Measurements from ENCODE around the gene EXOC6.

EXOC6 gene

GRCh38 chr10:92848441-92849233, at the start of gene EXOC6:
EXOC6 (plus strand) TSS chr10:92848520; CDS start chr10:92848534, 14 bp downstream.
- DNase-seq (ENCODE audit: low read depth in 2 of 2): peak; percentile 48 to 71

GRCh38 chr10:92799568-92799967, 48.8 kb upstream of the EXOC6 start:
- no peak for DNase-seq (ENCODE audit: low read depth in 2 of 2)

- no peak for DNase-seq (ENCODE audit: low read depth in 2 of 2)
Measured at GRCh38 chr10:92800134-92800733, 48.1 kb upstream of the EXOC6 start.

- no peak for DNase-seq (ENCODE audit: low read depth in 2 of 2)
Measured at GRCh38 chr10:92801978-92802872, 46.1 kb upstream of the EXOC6 start.

- no peak for DNase-seq (ENCODE audit: low read depth in 2 of 2)
Measured at GRCh38 chr10:92809840-92810239, 38.5 kb upstream of the EXOC6 start.

GRCh38 chr10:92810934-92811532, 37.3 kb upstream of the EXOC6 start:
- DNase-seq (ENCODE audit: low read depth in 2 of 2): no peak

- no peak for DNase-seq (ENCODE audit: low read depth in 2 of 2)
Measured at GRCh38 chr10:92811986-92812385, 36.3 kb upstream of the EXOC6 start.

- DNase-seq (ENCODE audit: low read depth in 2 of 2): no peak
Measured at GRCh38 chr10:92813979-92814378, 34.3 kb upstream of the EXOC6 start.

- DNase-seq (ENCODE audit: low read depth in 2 of 2): no peak
Measured at GRCh38 chr10:92814790-92815189, 33.5 kb upstream of the EXOC6 start.

- no peak for DNase-seq (ENCODE audit: low read depth in 2 of 2)
Measured at GRCh38 chr10:92816091-92816531, 32.2 kb upstream of the EXOC6 start.

GRCh38 chr10:92822060-92822634, 26.2 kb upstream of the EXOC6 start:
- DNase-seq (ENCODE audit: low read depth in 2 of 2): no peak

GRCh38 chr10:92822964-92823363, 25.4 kb upstream of the EXOC6 start:
- no peak for DNase-seq (ENCODE audit: low read depth in 2 of 2)

- DNase-seq (ENCODE audit: low read depth in 2 of 2): no peak
Measured at GRCh38 chr10:92826061-92826460, 22.3 kb upstream of the EXOC6 start.

- no peak for DNase-seq (ENCODE audit: low read depth in 2 of 2)
Measured at GRCh38 chr10:92826504-92826903, 21.8 kb upstream of the EXOC6 start.

GRCh38 chr10:92829042-92829785, 19.1 kb upstream of the EXOC6 start:
- no peak for DNase-seq (ENCODE audit: low read depth in 2 of 2)

- DNase-seq (ENCODE audit: low read depth in 2 of 2): no peak
Measured at GRCh38 chr10:92829786-92830377, 18.4 kb upstream of the EXOC6 start.

GRCh38 chr10:92830478-92831389, 17.6 kb upstream of the EXOC6 start:
- DNase-seq (ENCODE audit: low read depth in 2 of 2): no peak

GRCh38 chr10:92832121-92832520, 16.2 kb upstream of the EXOC6 start:
- no peak for DNase-seq (ENCODE audit: low read depth in 2 of 2)

GRCh38 chr10:92832998-92833650, 15.2 kb upstream of the EXOC6 start:
- DNase-seq (ENCODE audit: low read depth in 2 of 2): no peak

Measured in activated CD4-positive, alpha-beta T cell treated with anti-CD3 and anti-CD28 coated beads for 24 hours (primary cell).